HEK293 (cell line): ENCODE results near the gene NAALADL2.

ENCODE experiments used
- CTCF ChIA-PET: fragments of 350-600 bp; formaldehyde crosslinking; extraction: SDS; loops from one replicate; lab custom pipeline; 2021; ENCODE audit warnings: antibody characterized with exemption; lab: Yijun Ruan, JAX
- POLR2A ChIA-PET: fragments of 300-600 bp; formaldehyde crosslinking; extraction: SDS; loops from one replicate; lab custom pipeline; 2020; ENCODE audit warnings: antibody characterized with exemption, inconsistent platforms; lab: Yijun Ruan, JAX
- H3K27ac ChIP-seq: fragments of 200-500 bp; sonication (Bioruptor generic); 2 replicates; pipeline ENCODE4 v1.5.1; 2014; ENCODE audit warnings: low read depth, low read length, control low read depth, inconsistent platforms; ENCODE audit errors: extremely low read depth
- H3K36me3 ChIP-seq, 2 experiments: fragments of 200-500 bp in 1 of 2; sonication (Bioruptor generic) in 1 of 2; 1 replicate in 1 of 2; 2 replicates in 1 of 2; pipeline ENCODE4 v1.5.1; 2014 to 2017; ENCODE audit warnings: inconsistent platforms in 2 of 2, low read length in 2 of 2; ENCODE audit not compliant: control insufficient read depth in 2 of 2, insufficient read depth in 1 of 2
- H3K4me1 ChIP-seq: fragments of 200-500 bp; sonication (Bioruptor generic); 2 replicates; pipeline ENCODE4 v1.5.1; 2014; ENCODE audit warnings: mild to moderate bottlenecking, low read length, inconsistent platforms; ENCODE audit not compliant: control insufficient read depth, insufficient read depth
- H3K4me3 ChIP-seq: 2 replicates; pipeline ENCODE4 v1.5.1; 2011; ENCODE audit warnings: low read depth, mild to moderate bottlenecking, control low read depth, low read length, moderate library complexity
- H3K9me3 ChIP-seq: fragments of 200-500 bp; sonication (Bioruptor generic); 2 replicates; pipeline ENCODE4 v1.5.1; 2014; ENCODE audit warnings: low read depth, low read length, inconsistent platforms; ENCODE audit not compliant: control insufficient read depth, insufficient read depth
- SCRT2 ChIP-seq: fragments of 450-650 bp; formaldehyde crosslinking; IDR thresholded peaks from 2 replicates; pipeline ENCODE4 v1.5.1; 2016; ENCODE audit warnings: missing biosample characterization, missing genetic modification characterization
- TRIM28 ChIP-seq: IDR thresholded peaks from 2 replicates; pipeline ENCODE4 v1.6.1; 2011; ENCODE audit warnings: low read length, control low read depth, borderline replicate concordance
- ZBTB21 ChIP-seq: fragments of 450-650 bp; formaldehyde crosslinking; IDR thresholded peaks from 2 replicates; pipeline ENCODE4 v1.5.1; 2017; ENCODE audit warnings: missing biosample characterization, missing genetic modification characterization
- ZNF324 ChIP-seq: fragments of 450-650 bp; formaldehyde crosslinking; IDR thresholded peaks from 2 replicates; pipeline ENCODE4 v1.5.1; 2016; ENCODE audit warnings: missing biosample characterization, missing genetic modification characterization
- ZNF335 ChIP-seq: fragments of 450-650 bp; formaldehyde crosslinking; conservative IDR thresholded peaks from 2 replicates; pipeline ENCODE4 v1.5.1; 2016; ENCODE audit warnings: missing biosample characterization, missing genetic modification characterization
- ZNF654 ChIP-seq: fragments of 450-650 bp; formaldehyde crosslinking; IDR thresholded peaks from 2 replicates; pipeline ENCODE4 v1.5.1; 2016; ENCODE audit warnings: low read depth, missing biosample characterization, missing genetic modification characterization
- TF ChIP-seq, protein P1 (sequence below): fragments of 450-650 bp; formaldehyde crosslinking; IDR thresholded peaks from 2 replicates; pipeline ENCODE4 v1.5.1; 2016; ENCODE audit warnings: missing biosample characterization, missing genetic modification characterization
- TF ChIP-seq, protein P2 (sequence below): fragments of 450-650 bp; formaldehyde crosslinking; IDR thresholded peaks from 2 replicates; pipeline ENCODE4 v1.5.1; 2016; ENCODE audit warnings: missing biosample characterization, missing genetic modification characterization, borderline replicate concordance
- TF ChIP-seq, protein P3 (sequence below): sonication (generic); formaldehyde crosslinking; IDR thresholded peaks from 2 replicates; pipeline ENCODE4 v1.8.1; 2022; ENCODE audit warnings: mild to moderate bottlenecking, moderate library complexity, missing genetic modification reagents
- TF ChIP-seq, protein P4 (sequence below): fragments of 450-650 bp; formaldehyde crosslinking; IDR thresholded peaks from 2 replicates; pipeline ENCODE4 v1.5.1; 2016; ENCODE audit warnings: missing biosample characterization, missing genetic modification characterization
- TF ChIP-seq, protein P5 (sequence below): fragments of 450-650 bp; formaldehyde crosslinking; IDR thresholded peaks from 2 replicates; pipeline ENCODE4 v1.5.1; 2016; ENCODE audit warnings: missing biosample characterization, missing genetic modification characterization

The NAALADL2 gene

DNA sequence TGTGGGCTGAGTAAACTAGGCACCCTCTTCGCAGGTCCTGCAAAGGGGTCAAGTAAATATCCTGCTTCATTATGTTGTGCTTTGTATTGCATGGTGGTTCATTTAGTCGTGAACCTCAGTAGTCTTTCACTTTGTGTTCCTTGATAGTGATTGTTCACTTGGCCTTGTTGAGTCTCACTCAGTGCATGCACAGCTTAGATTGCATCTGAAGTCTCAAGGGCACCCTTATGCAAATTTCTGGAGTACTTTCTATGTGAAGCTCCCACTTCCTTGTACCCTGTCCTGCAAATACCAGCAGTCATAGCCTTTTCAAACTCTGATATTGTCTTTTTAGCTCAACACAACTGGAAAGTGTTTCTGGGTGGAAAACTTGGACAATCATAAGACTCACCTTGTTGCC lies 519.2 kb downstream of the NAALADL2 start:
- TF ChIP-seq, protein P1, sequence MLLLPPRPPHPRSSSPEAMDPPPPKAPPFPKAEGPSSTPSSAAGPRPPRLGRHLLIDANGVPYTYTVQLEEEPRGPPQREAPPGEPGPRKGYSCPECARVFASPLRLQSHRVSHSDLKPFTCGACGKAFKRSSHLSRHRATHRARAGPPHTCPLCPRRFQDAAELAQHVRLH (tag by site-specific recombination) = no peak
- TF ChIP-seq, protein P2, sequence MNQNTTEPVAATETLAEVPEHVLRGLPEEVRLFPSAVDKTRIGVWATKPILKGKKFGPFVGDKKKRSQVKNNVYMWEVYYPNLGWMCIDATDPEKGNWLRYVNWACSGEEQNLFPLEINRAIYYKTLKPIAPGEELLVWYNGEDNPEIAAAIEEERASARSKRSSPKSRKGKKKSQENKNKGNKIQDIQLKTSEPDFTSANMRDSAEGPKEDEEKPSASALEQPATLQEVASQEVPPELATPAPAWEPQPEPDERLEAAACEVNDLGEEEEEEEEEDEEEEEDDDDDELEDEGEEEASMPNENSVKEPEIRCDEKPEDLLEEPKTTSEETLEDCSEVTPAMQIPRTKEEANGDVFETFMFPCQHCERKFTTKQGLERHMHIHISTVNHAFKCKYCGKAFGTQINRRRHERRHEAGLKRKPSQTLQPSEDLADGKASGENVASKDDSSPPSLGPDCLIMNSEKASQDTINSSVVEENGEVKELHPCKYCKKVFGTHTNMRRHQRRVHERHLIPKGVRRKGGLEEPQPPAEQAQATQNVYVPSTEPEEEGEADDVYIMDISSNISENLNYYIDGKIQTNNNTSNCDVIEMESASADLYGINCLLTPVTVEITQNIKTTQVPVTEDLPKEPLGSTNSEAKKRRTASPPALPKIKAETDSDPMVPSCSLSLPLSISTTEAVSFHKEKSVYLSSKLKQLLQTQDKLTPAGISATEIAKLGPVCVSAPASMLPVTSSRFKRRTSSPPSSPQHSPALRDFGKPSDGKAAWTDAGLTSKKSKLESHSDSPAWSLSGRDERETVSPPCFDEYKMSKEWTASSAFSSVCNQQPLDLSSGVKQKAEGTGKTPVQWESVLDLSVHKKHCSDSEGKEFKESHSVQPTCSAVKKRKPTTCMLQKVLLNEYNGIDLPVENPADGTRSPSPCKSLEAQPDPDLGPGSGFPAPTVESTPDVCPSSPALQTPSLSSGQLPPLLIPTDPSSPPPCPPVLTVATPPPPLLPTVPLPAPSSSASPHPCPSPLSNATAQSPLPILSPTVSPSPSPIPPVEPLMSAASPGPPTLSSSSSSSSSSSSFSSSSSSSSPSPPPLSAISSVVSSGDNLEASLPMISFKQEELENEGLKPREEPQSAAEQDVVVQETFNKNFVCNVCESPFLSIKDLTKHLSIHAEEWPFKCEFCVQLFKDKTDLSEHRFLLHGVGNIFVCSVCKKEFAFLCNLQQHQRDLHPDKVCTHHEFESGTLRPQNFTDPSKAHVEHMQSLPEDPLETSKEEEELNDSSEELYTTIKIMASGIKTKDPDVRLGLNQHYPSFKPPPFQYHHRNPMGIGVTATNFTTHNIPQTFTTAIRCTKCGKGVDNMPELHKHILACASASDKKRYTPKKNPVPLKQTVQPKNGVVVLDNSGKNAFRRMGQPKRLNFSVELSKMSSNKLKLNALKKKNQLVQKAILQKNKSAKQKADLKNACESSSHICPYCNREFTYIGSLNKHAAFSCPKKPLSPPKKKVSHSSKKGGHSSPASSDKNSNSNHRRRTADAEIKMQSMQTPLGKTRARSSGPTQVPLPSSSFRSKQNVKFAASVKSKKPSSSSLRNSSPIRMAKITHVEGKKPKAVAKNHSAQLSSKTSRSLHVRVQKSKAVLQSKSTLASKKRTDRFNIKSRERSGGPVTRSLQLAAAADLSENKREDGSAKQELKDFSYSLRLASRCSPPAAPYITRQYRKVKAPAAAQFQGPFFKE = no peak
- no peak for TF ChIP-seq ZNF335 (tag by site-specific recombination)
- TF ChIP-seq, protein P3, sequence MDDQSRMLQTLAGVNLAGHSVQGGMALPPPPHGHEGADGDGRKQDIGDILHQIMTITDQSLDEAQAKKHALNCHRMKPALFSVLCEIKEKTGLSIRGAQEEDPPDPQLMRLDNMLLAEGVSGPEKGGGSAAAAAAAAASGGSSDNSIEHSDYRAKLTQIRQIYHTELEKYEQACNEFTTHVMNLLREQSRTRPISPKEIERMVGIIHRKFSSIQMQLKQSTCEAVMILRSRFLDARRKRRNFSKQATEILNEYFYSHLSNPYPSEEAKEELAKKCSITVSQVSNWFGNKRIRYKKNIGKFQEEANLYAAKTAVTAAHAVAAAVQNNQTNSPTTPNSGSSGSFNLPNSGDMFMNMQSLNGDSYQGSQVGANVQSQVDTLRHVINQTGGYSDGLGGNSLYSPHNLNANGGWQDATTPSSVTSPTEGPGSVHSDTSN (CRISPR knock-in tag) = no peak
- TF ChIP-seq ZBTB21 (tag by site-specific recombination) = no peak
- TF ChIP-seq, protein P4, sequence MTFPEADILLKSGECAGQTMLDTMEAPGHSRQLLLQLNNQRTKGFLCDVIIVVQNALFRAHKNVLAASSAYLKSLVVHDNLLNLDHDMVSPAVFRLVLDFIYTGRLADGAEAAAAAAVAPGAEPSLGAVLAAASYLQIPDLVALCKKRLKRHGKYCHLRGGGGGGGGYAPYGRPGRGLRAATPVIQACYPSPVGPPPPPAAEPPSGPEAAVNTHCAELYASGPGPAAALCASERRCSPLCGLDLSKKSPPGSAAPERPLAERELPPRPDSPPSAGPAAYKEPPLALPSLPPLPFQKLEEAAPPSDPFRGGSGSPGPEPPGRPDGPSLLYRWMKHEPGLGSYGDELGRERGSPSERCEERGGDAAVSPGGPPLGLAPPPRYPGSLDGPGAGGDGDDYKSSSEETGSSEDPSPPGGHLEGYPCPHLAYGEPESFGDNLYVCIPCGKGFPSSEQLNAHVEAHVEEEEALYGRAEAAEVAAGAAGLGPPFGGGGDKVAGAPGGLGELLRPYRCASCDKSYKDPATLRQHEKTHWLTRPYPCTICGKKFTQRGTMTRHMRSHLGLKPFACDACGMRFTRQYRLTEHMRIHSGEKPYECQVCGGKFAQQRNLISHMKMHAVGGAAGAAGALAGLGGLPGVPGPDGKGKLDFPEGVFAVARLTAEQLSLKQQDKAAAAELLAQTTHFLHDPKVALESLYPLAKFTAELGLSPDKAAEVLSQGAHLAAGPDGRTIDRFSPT (tag by site-specific recombination) = no peak
- no peak for TF ChIP-seq ZNF324 (tag by site-specific recombination)
- TF ChIP-seq, protein P5, sequence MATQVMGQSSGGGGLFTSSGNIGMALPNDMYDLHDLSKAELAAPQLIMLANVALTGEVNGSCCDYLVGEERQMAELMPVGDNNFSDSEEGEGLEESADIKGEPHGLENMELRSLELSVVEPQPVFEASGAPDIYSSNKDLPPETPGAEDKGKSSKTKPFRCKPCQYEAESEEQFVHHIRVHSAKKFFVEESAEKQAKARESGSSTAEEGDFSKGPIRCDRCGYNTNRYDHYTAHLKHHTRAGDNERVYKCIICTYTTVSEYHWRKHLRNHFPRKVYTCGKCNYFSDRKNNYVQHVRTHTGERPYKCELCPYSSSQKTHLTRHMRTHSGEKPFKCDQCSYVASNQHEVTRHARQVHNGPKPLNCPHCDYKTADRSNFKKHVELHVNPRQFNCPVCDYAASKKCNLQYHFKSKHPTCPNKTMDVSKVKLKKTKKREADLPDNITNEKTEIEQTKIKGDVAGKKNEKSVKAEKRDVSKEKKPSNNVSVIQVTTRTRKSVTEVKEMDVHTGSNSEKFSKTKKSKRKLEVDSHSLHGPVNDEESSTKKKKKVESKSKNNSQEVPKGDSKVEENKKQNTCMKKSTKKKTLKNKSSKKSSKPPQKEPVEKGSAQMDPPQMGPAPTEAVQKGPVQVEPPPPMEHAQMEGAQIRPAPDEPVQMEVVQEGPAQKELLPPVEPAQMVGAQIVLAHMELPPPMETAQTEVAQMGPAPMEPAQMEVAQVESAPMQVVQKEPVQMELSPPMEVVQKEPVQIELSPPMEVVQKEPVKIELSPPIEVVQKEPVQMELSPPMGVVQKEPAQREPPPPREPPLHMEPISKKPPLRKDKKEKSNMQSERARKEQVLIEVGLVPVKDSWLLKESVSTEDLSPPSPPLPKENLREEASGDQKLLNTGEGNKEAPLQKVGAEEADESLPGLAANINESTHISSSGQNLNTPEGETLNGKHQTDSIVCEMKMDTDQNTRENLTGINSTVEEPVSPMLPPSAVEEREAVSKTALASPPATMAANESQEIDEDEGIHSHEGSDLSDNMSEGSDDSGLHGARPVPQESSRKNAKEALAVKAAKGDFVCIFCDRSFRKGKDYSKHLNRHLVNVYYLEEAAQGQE (tag by site-specific recombination) = no peak
- TF ChIP-seq TRIM28 = no peak
- TF ChIP-seq, all 188 proteins: peak for 0
- Histone ChIP-seq H3K4me1 (no peaks in the 10 kb centered on the region), H3K9me3 (no peaks in the 10 kb centered on the region), H3K36me3 (no peaks in the 10 kb centered on the region), H3K4me3 (no peak overlapping the region), H3K27ac (no peak overlapping the region)
- ChIA-PET CTCF (no interaction called here), POLR2A (no interaction called here)

DNA sequence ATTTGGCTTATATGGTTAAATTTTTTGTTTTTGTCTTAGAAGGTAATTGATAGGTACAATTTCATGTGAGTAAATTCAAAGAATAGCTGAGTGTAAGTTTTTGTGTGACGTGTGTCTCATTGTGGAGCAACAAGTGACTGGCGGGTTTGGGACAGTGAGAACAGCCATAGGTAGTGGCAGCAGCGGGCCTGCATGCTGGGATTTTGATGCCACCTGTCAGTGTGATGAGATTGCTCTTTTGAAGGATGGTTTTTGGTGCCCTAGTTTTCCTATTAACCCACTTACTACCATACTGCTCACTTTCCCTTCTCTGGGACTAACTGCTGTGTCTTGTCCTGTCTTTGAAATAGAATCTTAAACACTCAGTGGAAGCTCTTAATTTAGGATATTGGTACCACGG lies 522.6 kb downstream of the NAALADL2 start:
- no peaks in the 10 kb centered on the region for H3K36me3 ChIP-seq
- H3K9me3 ChIP-seq = no peaks in the 10 kb centered on the region
- TF ChIP-seq SCRT2 (tag by site-specific recombination) (peak; percentile 51; the same call in 1 of the 2 replicates), ZNF654 (no peak)
- no peak overlapping the region for H3K27ac ChIP-seq
- H3K4me1 ChIP-seq = no peaks in the 10 kb centered on the region
- CTCF ChIA-PET = no interaction called here
- POLR2A ChIA-PET = no interaction called here
- no peak overlapping the region for H3K4me3 ChIP-seq
